ENCODE data around the gene RIPOR3. TPM values are rescaled to one million over a fixed set of nuclear protein-coding genes. Genes with fewer than 3 reads are reported as not detected.
"Not testable (repeated sequence)": the region's sequence is repeated elsewhere in the genome, so short reads cannot be mapped to it uniquely, and the experiment has no call there.

Gene RIPOR3
- polyA plus RNA-seq, 1 donor from 2014 or later = 3.3 TPM

DNA sequence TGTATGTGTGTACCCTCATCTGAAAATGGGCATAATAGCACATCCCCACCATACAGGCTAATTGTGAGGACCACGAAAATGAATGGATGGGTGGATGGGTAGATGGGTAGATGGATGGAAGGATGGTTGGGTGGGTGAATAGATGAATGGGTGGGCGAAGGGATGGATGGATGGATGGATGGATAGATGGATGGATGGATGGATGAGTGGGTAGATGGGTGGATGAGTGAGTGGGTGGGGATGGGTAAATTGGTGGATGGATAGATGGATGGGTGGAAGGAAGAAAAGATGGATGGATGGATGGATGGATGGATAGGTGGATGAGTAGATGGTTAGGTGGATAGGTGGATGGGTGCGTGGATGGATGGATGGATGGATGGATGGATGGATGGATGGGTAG is 19.7 kb downstream of the RIPOR3 start:
- Mint-ChIP-seq H3K4me1 (peaks cover 0 to 3% (median 0%) of the 10 kb centered on the region in 3 donors), H3K36me3 (no peaks in the 10 kb centered on the region), H3K9me3 (peaks cover 0 to 2% (median 0%) of the 10 kb centered on the region in 3 donors), H3K27me3 (peaks cover 13% of the 10 kb centered on the region), H3K4me3 (no peak overlapping the region), H3K27ac (no peak overlapping the region)

DNA sequence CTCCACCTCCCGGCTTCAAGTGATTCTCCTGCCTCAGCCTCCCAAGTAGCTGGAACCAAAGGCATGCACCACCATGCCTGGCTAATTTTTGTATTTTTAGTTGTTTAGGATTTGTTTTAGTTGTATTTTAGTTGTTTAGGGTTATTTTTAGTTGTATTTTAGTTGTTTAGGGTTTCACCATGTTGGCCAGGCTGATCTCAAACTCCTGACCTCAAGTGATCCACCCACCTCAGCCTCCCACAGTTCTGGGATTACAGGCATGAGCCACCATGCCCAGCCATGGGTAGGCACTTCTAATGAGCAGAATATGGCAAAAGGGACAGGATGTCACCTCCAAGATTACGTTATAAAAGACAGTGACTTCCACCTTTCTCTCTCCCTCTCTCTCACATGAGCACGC is 20.3 kb downstream of the RIPOR3 start:
- peaks cover 13% of the 10 kb centered on the region for H3K27me3 Mint-ChIP-seq
- not testable (repeated sequence) for H3K4me1 Mint-ChIP-seq, H3K36me3 Mint-ChIP-seq, H3K9me3 Mint-ChIP-seq, H3K27ac Mint-ChIP-seq, H3K4me3 Mint-ChIP-seq

DNA sequence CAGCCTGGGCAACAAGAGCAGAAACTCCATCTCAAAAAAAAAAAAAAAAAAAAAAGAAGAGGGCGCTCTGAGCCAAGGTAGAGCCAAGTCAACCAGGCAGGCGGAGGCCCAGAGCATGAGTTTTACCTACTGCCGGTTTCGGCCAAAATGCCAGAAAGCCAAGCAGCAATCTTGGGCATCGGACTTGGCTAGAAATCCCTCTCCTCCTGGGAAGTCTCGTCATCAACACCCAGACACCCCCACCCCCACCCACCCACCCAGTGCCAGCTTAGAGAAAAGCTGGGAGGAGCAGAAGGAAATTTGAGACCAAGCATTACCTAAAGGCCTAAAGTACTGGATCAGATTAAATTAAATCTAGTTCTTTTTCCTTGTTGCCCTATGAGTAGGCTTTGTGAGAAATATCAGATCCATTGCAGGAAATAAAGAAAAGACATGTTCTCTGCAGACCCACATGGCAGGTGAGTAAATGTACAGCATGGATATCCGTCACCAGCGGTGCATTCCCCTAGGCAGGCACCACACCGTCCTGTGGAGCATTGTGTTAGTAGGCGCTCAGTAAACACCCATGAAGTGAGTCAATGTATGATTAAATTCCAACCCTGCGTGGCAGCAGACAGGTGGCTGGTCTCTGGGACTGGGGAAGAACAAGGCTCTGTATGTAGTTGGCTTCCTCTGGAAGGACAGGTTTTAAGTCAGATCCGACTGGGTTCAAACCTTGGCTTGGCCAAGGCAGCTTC is 21.0 kb downstream of the RIPOR3 start:
- H3K9me3 Mint-ChIP-seq = peaks cover 0 to 2% (median 0%) of the 10 kb centered on the region in 3 donors
- peaks cover 13% of the 10 kb centered on the region for H3K27me3 Mint-ChIP-seq
- peaks cover 0 to 8% (median 0%) of the 10 kb centered on the region in 3 donors for H3K4me1 Mint-ChIP-seq
- no peak overlapping the region for H3K4me3 Mint-ChIP-seq
- H3K36me3 Mint-ChIP-seq = no peaks in the 10 kb centered on the region
- H3K27ac Mint-ChIP-seq = no peak overlapping the region

DNA sequence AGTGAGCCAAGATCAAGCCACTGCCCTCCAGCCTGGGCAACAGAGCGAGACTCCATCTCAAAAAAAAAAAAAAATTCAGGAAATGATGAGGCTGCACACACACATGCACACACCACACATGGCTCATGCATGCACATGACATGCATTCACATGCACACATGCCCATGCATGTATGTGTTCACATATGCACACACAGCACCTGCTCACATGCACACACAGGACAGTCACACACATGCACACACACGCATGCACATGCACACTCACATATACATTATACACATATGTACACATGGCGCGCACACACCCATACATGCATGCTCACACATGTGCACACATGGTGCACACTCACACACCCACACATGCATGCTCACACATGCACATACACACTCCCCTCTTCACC is 22.5 kb downstream of the RIPOR3 start:
- no peak overlapping the region for H3K27ac Mint-ChIP-seq
- H3K4me3 Mint-ChIP-seq = no peak overlapping the region
- peaks cover 0 to 8% (median 0%) of the 10 kb centered on the region in 3 donors for H3K4me1 Mint-ChIP-seq
- peaks cover 1% of the 10 kb centered on the region for H3K36me3 Mint-ChIP-seq
- H3K9me3 Mint-ChIP-seq = peaks cover 0 to 2% (median 0%) of the 10 kb centered on the region in 3 donors
- peaks cover 13% of the 10 kb centered on the region for H3K27me3 Mint-ChIP-seq

DNA sequence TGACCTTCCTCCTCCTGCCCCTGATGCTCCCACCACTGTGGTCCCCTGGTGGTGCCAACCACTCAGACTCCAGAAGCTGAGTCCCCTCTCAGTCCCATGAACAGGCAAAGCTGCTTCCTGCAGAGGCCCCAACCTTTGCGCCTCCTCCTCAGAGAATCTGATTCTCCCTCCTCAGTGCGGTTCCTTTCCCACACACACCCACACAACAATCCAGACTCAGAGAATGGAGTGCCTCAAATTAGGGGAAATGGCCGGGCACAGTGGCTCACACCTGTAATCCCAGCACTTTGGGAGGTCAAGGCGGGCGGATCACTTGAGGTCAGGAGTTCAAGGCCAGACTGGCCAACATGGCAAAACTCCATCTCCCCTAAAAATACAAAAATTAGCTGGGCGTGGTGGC is 23.0 kb downstream of the RIPOR3 start:
- no peak overlapping the region for H3K4me3 Mint-ChIP-seq
- H3K9me3 Mint-ChIP-seq = peaks cover 0 to 2% (median 0%) of the 10 kb centered on the region in 3 donors
- H3K4me1 Mint-ChIP-seq = peaks cover 0 to 8% (median 0%) of the 10 kb centered on the region in 3 donors
- H3K27me3 Mint-ChIP-seq = peaks cover 12% of the 10 kb centered on the region
- peaks cover 1% of the 10 kb centered on the region for H3K36me3 Mint-ChIP-seq
- no peak overlapping the region for H3K27ac Mint-ChIP-seq

DNA sequence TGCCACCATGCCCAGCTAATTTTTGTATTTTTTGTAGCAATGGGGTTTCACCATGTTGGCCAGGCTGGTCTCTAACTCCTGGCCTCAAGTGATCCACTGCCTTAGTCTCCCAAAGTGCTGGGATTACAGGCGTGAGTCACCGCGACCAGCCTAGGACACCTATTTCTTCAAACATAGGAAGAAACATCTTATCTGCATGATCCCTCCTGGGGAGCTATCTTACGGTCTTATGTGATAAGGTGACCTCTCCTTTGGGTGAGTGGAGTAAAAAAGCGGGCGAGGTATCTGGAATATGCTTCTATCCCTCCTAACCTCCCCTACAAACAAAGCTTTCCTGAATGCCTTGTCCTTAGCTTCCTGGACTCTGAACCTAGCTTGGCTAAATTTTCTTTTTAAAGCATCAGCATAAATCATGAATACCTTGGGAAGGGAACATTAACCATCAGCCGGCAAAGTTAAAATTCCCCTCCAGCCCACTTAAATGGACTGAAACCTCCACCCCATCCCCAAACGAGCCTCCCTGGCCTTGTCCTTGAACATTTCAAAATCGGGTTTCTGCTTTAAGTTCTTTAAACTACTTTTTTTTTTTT is 24.5 kb downstream of the RIPOR3 start:
- Mint-ChIP-seq H3K27me3 (peaks cover 10% of the 10 kb centered on the region), H3K4me1 (peaks cover 0 to 8% (median 0%) of the 10 kb centered on the region in 3 donors), H3K27ac (no peak overlapping the region), H3K4me3 (no peak overlapping the region), H3K36me3 (peaks cover 1% of the 10 kb centered on the region), H3K9me3 (peaks cover 0 to 2% (median 0%) of the 10 kb centered on the region in 3 donors)

DNA sequence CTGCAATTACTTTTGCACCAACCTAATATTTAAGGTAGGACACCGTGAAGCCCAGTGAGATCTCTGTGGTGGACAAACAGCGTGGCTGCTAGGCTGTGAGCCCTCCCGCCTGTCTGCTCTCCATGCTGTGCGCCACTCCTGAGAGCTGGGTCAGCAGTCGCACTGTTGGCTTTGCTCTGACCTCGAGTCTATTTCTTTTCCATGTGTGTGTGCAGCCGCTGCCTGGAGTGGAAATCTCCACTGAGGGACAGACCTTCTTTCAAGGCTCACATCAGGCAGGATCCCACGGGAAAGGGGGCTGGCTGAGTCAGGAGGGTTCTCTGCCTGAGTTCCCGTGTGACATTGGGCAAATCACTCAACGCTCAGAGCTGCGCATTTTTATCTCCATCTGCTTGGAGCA is 27.1 kb downstream of the RIPOR3 start:
- peaks cover 0 to 4% (median 0%) of the 10 kb centered on the region in 3 donors for H3K9me3 Mint-ChIP-seq
- peaks cover 12% of the 10 kb centered on the region for H3K27me3 Mint-ChIP-seq
- peaks cover 3% of the 10 kb centered on the region for H3K36me3 Mint-ChIP-seq
- H3K4me3 Mint-ChIP-seq = no peak overlapping the region
- peaks cover 0 to 8% (median 1%) of the 10 kb centered on the region in 3 donors for H3K4me1 Mint-ChIP-seq
- peak overlapping the region in 1 of 3 donors; percentile 20 for H3K27ac Mint-ChIP-seq

DNA sequence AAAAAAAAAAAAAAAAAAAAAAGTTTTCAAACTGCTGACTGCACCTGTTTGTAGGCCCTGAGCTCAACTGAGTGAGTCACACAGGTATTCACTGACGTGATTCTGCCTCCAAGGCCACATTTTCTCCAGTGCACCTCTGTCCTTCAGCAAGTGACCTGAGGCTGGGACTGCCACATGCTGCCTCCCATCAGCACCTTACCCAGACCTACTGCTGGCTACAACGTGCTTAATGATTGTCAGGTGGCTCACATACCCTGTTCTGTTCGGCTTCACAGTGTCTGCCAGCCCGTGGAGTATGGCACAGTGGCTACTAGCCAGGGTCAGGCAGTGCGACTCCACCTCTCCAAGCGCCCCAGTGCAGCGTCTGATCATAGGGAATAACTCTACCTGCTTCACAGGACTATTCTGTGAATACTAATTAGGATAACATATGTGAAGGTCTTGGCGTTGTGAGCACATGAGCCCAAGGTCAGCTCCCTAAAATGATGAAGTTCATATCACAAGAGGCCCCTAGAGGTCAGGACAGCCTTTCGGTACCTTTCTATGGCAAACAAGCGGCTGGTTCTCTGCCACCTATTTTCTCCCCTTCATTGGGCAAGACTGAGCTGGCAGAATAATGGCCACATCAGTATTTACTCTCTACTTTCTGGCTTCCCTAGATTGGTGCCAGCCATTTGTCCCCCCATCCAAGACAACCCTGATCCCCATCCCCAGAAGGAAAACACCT is 28.1 kb downstream of the RIPOR3 start:
- Mint-ChIP-seq H3K4me3 (peak overlapping the region in 1 of 4 donors; percentile 12), H3K4me1 (peaks cover 0 to 6% (median 1%) of the 10 kb centered on the region in 3 donors), H3K27me3 (peaks cover 14% of the 10 kb centered on the region), H3K36me3 (peaks cover 3% of the 10 kb centered on the region), H3K27ac (no peak overlapping the region), H3K9me3 (peaks cover 0 to 4% (median 0%) of the 10 kb centered on the region in 3 donors)

DNA sequence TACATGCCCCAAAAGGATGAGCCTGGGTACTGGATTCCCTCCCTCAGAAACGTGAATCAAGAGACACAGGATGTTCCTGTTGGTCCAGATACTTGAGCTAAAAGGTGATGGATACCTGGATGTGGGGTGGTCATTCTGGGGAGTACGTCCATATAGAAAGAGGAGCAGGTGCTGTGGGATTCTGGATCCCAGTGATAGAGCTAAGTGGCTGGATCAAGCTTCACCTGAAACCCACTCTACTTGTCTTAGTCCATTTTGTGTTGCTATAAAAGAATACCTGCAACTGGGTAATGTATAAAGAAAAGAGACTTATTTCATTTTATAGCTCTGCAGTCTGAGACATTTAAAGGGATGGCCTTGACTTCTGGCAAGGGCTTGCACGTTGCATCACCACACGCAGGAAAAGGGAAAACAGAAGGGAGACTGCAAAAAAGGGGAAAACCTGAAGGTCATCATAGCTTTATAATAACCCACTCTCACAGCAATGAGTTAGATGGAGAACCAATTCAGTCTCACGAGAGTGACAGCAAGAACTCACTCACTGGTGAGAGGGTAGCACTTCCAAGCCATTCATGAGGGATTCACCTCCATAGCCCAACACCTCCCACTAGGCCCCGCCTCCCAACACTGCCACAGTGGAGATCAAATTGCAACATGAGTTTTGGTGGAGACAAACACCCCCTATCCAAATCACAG is 31.2 kb downstream of the RIPOR3 start:
- peaks cover 0 to 2% (median 0%) of the 10 kb centered on the region in 3 donors for H3K9me3 Mint-ChIP-seq
- H3K4me3 Mint-ChIP-seq = no peak overlapping the region
- peaks cover 0 to 1% (median 0%) of the 10 kb centered on the region in 3 donors for H3K4me1 Mint-ChIP-seq
- peaks cover 3% of the 10 kb centered on the region for H3K36me3 Mint-ChIP-seq
- peaks cover 11% of the 10 kb centered on the region for H3K27me3 Mint-ChIP-seq
- no peak overlapping the region for H3K27ac Mint-ChIP-seq

DNA sequence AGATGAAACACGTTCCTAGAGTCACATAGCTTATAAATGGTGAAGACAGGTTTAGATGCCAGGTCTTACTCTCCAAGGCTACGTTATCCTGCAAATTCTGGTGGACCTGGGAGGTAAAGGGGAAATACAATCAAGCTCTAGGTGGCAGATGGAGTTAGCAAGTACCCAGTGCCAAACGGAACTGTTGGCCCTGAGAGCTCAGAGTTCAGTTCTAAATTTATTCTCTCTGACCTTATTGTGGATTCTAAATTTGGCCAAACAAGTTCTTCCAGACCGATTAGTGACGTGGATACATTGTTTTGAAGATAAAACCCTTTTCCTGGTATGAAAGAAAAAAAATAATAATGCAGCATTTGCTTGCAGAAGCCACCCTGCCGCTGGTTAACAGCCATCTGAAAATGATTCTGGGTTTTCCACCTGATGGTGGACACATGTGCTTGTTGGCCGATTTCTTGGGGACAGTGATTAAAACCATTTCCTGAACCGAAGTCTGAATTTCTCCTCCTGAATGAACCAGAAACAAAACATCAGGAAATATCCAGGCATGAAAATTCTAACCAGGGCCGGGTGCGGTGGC is 32.5 kb downstream of the RIPOR3 start:
- Mint-ChIP-seq H3K4me3 (no peak overlapping the region), H3K9me3 (peaks cover 0 to 2% (median 0%) of the 10 kb centered on the region in 3 donors), H3K27ac (no peak overlapping the region)

DNA sequence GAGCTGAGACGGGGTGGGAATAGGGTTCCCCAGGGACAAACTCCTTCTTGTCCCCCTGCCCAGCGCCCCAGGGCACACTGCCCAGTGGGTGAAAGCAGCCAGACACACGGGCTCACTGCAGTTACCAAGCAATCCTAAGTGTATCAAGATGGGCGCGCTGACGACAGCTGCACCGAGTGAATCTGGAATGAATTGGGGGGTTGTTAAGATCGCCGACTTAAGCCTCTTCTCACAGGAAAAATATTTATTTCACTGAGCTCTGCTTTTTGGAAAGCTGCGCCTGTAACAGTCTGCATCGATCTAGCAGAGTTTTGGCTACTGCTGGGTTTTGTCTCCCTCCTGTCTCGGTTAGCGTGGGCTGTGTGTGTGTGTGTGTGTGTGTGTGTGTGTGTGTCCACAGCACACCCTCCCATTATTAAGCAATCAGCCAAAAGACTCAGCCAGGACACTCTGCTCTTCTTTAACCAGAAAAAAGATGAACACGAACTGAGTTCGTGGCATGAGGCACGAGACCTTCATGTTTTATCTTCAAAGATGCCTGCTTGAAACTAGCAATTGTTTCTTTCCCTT is 35.9 kb downstream of the RIPOR3 start:
- Mint-ChIP-seq H3K4me3 (no peak overlapping the region), H3K36me3 (peaks cover 2% of the 10 kb centered on the region), H3K27ac (no peak overlapping the region), H3K4me1 (no peaks in the 10 kb centered on the region), H3K9me3 (peaks cover 0 to 2% (median 0%) of the 10 kb centered on the region in 3 donors), H3K27me3 (peaks cover 8% of the 10 kb centered on the region)

More for the DNA sequence above, 32.5 kb downstream of the RIPOR3 start:
- peaks cover 11% of the 10 kb centered on the region for H3K27me3 Mint-ChIP-seq
- peaks cover 0 to 1% (median 0%) of the 10 kb centered on the region in 3 donors for H3K4me1 Mint-ChIP-seq
- peaks cover 2% of the 10 kb centered on the region for H3K36me3 Mint-ChIP-seq

DNA sequence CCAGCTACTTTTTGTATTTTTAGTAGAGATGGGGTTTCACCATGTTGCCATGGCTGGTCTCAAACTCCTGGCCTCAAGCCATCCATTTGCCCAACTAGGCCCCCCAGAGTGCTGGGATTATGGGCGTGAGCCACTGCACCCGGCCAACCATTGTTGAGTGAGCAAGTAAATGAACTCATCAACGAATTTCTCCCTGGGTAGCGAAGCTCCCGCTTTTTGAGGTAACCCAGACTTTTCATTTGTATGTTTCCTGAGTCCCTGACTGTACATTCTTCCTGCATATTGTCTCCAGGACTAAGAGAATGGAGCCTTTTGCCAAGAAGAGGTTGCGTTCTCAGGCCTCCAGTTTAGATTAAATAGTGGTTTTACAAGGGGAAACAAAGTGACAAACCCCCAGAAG is 36.4 kb downstream of the RIPOR3 start:
- no peak overlapping the region for H3K27ac Mint-ChIP-seq
- H3K27me3 Mint-ChIP-seq = peaks cover 8% of the 10 kb centered on the region
- H3K36me3 Mint-ChIP-seq = peaks cover 1% of the 10 kb centered on the region
- H3K9me3 Mint-ChIP-seq = peaks cover 0 to 1% (median 0%) of the 10 kb centered on the region in 3 donors
- no peaks in the 10 kb centered on the region for H3K4me1 Mint-ChIP-seq
- H3K4me3 Mint-ChIP-seq = no peak overlapping the region

DNA sequence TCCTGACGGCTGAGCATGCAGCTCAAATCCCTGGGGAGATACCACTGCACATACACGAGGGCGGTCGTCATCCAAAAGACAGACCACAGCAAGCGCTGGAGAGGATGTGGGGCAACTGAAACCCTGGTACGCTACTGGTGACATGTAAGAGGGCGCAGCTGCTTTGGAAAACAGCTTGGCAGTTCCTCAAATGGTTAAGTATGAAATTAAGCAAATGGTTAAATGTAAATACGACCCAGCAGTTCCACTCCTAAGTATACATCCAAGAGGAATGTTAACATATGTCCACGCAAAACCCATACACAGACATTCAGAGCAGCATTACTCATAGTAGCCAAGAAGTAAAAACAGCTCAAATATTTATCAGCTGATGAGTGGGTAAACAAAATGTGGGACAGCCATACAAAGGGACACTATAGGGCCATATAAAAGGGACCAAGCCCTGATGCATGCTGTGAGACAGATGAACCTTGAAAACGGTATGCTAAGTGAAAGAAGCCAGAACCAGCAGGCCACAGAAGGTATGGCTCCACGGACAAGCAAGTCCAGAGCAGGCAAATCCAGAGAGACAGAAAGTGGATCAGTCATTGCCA is 38.5 kb downstream of the RIPOR3 start:
- no peaks in the 10 kb centered on the region for H3K9me3 Mint-ChIP-seq
- H3K36me3 Mint-ChIP-seq = no peaks in the 10 kb centered on the region
- H3K27ac Mint-ChIP-seq = peak overlapping the region in 1 of 3 donors; percentile 65
- no peak overlapping the region for H3K4me3 Mint-ChIP-seq
- H3K27me3 Mint-ChIP-seq = peaks cover 9% of the 10 kb centered on the region
- no peaks in the 10 kb centered on the region for H3K4me1 Mint-ChIP-seq

DNA sequence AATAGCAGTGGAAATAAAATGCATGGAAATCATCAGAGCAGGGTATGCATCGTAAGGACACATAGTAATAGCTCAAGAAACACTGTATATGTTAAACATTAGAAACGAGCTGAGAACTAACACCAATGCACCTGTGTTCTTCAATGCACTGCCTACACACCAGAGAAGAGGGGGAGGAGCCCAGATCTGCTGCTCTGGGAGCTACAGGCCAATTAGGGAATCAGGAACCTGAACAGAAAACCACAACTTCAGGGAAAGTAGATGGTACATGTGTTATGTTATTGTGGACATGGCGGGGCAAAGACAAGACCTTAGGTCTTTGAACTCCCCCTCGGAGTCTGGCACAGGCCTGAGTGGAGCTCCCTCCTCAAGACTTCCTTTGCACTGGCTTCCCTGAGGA is 39.7 kb downstream of the RIPOR3 start:
- Mint-ChIP-seq H3K4me1 (no peaks in the 10 kb centered on the region), H3K4me3 (no peak overlapping the region), H3K27me3 (peaks cover 9% of the 10 kb centered on the region), H3K9me3 (no peaks in the 10 kb centered on the region), H3K36me3 (no peaks in the 10 kb centered on the region), H3K27ac (no peak overlapping the region)
